Panc1 (cell line): ENCODE results near the gene ENPP1.

Experiments used
- POLR2AphosphoS5 ChIP-seq: IDR thresholded peaks from 2 replicates; pipeline ENCODE4 v1.6.1; 2012; ENCODE audit warnings: mild to moderate bottlenecking, low read depth, low read length, moderate library complexity
- SIN3A ChIP-seq: IDR thresholded peaks from 2 replicates; pipeline ENCODE4 v1.6.1; 2012; ENCODE audit warnings: low read depth, mild to moderate bottlenecking, low read length, moderate library complexity, borderline replicate concordance; ENCODE audit not compliant: insufficient read depth
- TF ChIP-seq, protein P1 (sequence below): fragments of 450-650 bp; IDR thresholded peaks from 2 replicates; pipeline ENCODE4 v1.5.1; 2017; ENCODE audit warnings: mild to moderate bottlenecking

DNA sequence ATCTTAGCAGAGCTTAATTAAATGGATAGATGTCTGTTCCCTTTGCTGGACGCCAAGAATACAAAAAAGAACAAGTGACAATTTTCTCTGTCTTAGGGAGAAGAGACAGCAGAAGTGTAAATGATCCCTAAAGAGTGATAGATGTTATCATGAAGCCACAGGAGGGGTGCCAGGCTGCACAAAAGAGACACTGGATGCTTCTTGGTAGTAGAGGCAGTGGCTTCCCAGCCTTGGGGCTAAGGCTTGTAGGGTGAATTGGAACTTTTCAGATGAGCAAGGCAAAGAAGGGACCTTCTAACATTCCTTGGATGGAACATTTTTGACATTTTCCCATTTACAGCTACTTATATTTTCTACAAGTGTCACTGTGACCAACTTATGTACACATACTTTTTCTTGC, 85.4 kb downstream of the ENPP1 start:
- TF ChIP-seq, protein P1, sequence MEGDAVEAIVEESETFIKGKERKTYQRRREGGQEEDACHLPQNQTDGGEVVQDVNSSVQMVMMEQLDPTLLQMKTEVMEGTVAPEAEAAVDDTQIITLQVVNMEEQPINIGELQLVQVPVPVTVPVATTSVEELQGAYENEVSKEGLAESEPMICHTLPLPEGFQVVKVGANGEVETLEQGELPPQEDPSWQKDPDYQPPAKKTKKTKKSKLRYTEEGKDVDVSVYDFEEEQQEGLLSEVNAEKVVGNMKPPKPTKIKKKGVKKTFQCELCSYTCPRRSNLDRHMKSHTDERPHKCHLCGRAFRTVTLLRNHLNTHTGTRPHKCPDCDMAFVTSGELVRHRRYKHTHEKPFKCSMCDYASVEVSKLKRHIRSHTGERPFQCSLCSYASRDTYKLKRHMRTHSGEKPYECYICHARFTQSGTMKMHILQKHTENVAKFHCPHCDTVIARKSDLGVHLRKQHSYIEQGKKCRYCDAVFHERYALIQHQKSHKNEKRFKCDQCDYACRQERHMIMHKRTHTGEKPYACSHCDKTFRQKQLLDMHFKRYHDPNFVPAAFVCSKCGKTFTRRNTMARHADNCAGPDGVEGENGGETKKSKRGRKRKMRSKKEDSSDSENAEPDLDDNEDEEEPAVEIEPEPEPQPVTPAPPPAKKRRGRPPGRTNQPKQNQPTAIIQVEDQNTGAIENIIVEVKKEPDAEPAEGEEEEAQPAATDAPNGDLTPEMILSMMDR = no peak
- TF ChIP-seq SIN3A (no peak), POLR2AphosphoS5 (no peak)
